GM18517 (cell line): ENCODE data around the gene JMJD8.

Experiments used
- ATAC-seq: cut with Tn5 transposase; IDR thresholded peaks from one replicate; pipeline ENCODE4 v1.9.1; 2021; ENCODE audit warnings: mild to moderate bottlenecking, moderate library complexity; ENCODE audit not compliant: unreplicated experiment

The JMJD8 gene

GRCh38 chr16:684071-684794 is at the start of gene JMJD8:
JMJD8 (minus strand) TSS chr16:684334; CDS start chr16:684319, 15 bp downstream.
- ATAC-seq: peak; percentile 58

- no peak for ATAC-seq
Observed at GRCh38 chr16:733382-734207, 49.5 kb upstream of the JMJD8 start.

- ATAC-seq: no peak
Observed at GRCh38 chr16:732936-733335, 48.8 kb upstream of the JMJD8 start.

- ATAC-seq: no peak
Observed at GRCh38 chr16:732332-732731, 48.2 kb upstream of the JMJD8 start.

GRCh38 chr16:730666-731509 is 46.8 kb upstream of the JMJD8 start:
- no peak for ATAC-seq

- no peak for ATAC-seq
Observed at GRCh38 chr16:729768-730665, 45.9 kb upstream of the JMJD8 start.

GRCh38 chr16:728890-729744 is 45.0 kb upstream of the JMJD8 start:
- ATAC-seq: no peak

GRCh38 chr16:728131-728889 is 44.2 kb upstream of the JMJD8 start:
- peak; percentile 36 for ATAC-seq

- no peak for ATAC-seq
Observed at GRCh38 chr16:727291-727977, 43.3 kb upstream of the JMJD8 start.

- no peak for ATAC-seq
Observed at GRCh38 chr16:726438-727290, 42.5 kb upstream of the JMJD8 start, which contains the start of the genes CCDC78 and HAGHL. CCDC78 (minus strand) TSS chr16:726443; CDS start chr16:726367, 76 bp downstream. HAGHL (plus strand) TSS chr16:727106; CDS start chr16:727510, 404 bp downstream.

- ATAC-seq: no peak
Observed at GRCh38 chr16:726188-726437, 42.0 kb upstream of the JMJD8 start.

- ATAC-seq: no peak
Observed at GRCh38 chr16:725463-726187, 41.5 kb upstream of the JMJD8 start.

- no peak for ATAC-seq
Observed at GRCh38 chr16:725041-725376, 40.9 kb upstream of the JMJD8 start.

GRCh38 chr16:724188-725040 is 40.3 kb upstream of the JMJD8 start:
- no peak for ATAC-seq

- ATAC-seq: no peak
Observed at GRCh38 chr16:723695-724094, 39.6 kb upstream of the JMJD8 start.
